K562 (cell line): Measurements from ENCODE around the gene WNT3. TPM values are rescaled to one million over a fixed set of nuclear protein-coding genes. Genes with fewer than 3 reads are reported as not detected.

Source experiments
- BCOR ChIP-seq: fragments of 450-650 bp; IDR thresholded peaks from 2 replicates; pipeline ENCODE4 v1.6.1; 2016
- EZH2 ChIP-seq: IDR thresholded peaks from 2 replicates; pipeline ENCODE4 v1.6.1; 2012; ENCODE audit warnings: low read depth, mild to moderate bottlenecking, inconsistent platforms, low read length, borderline replicate concordance
- NBN ChIP-seq: fragments of 450-650 bp; IDR thresholded peaks from 2 replicates; pipeline ENCODE4 v1.6.1; 2016; ENCODE audit warnings: low read depth, mild to moderate bottlenecking
- NUFIP1 ChIP-seq: fragments of 450-650 bp; IDR thresholded peaks from 2 replicates; pipeline ENCODE4 v1.6.1; 2018; ENCODE audit not compliant: partially characterized antibody
- SMARCE1 ChIP-seq: fragments of 450-650 bp; IDR thresholded peaks from 2 replicates; pipeline ENCODE4 v1.7.1; 2016; ENCODE audit warnings: mild to moderate bottlenecking
- TCF7L2 ChIP-seq: fragments of 150-350 bp; IDR thresholded peaks from 2 replicates; pipeline ENCODE4 v1.6.1; 2016; ENCODE audit warnings: low read depth, mild to moderate bottlenecking, low read length, moderate library complexity
- TEAD1 ChIP-seq, 2 experiments: fragments of 450-650 bp in 1 of 2; sonication (generic) in 1 of 2; formaldehyde crosslinking; IDR thresholded peaks; 2 replicates each; pipeline versions ENCODE4 v1.4.0 to v1.8.0; 2020 to 2022; ENCODE audit warnings: mild to moderate bottlenecking in 2 of 2, missing genetic modification reagents in 1 of 2
- ZNF217 ChIP-seq: sonication (generic); formaldehyde crosslinking; IDR thresholded peaks from 2 replicates; pipeline ENCODE4 v1.8.0; 2022; ENCODE audit warnings: mild to moderate bottlenecking, missing genetic modification reagents
- ZNF436 ChIP-seq: fragments of 250-450, 450-650 bp; sonication (Bioruptor Pico); formaldehyde crosslinking; IDR thresholded peaks from 2 replicates; pipeline ENCODE4 v1.7.0; 2020; ENCODE audit warnings: mild to moderate bottlenecking
- ZNF699 ChIP-seq: fragments of 250-450 bp; sonication (Bioruptor Pico); IDR thresholded peaks from 2 replicates; pipeline ENCODE4 v1.8.0; 2021; ENCODE audit warnings: mild to moderate bottlenecking, moderate library complexity; ENCODE audit not compliant: insufficient replicate concordance
- polyA plus RNA-seq, 8 experiments: library from polyadenylated mRNA; depleted of rRNA in 4 of 8; stranded (reverse) in 5 of 8; unstranded in 3 of 8; fragments of >200 nt; fragmentation: Nextera tagmentation in 2 of 8; fragmentation: Illumina TruSeq in 1 of 8; extraction: Ambion mirVana in 2 of 8; extraction: Trizol in 1 of 8; gene quantifications; 2 replicates each; pipeline versions ENCODE4 v1.2.1 to v1.2.3, GENCODE V29; 2011 to 2014; ENCODE audit warnings: inconsistent platforms in 1 of 8, missing spikeins in 1 of 8
- total RNA-seq, 7 experiments: library from RNA; depleted of rRNA in 6 of 7; stranded (reverse); fragments of >200 nt in 6 of 7; fragmentation: Illumina TruSeq in 2 of 7; extraction: Trizol in 2 of 7; gene quantifications; 2 replicates each; pipeline versions ENCODE4 v1.2.1 to v1.2.3, GENCODE V29; 2011 to 2021; ENCODE audit warnings: low replicate concordance in 1 of 7
- TF ChIP-seq, protein P1 (sequence below), 2 experiments: IDR thresholded peaks; 2 replicates each; pipeline ENCODE4 v1.6.1; 2012; ENCODE audit warnings: improper control_type of control experiment in 2 of 2, low read depth in 2 of 2, low read length in 2 of 2, borderline replicate concordance in 1 of 2
- TF ChIP-seq, protein P2 (sequence below), 2 experiments: IDR thresholded peaks; 2 replicates each; pipeline ENCODE4 v1.6.1; 2011; ENCODE audit warnings: borderline replicate concordance in 1 of 2, control low read depth in 1 of 2, low read depth in 1 of 2, low read length in 1 of 2, mild to moderate bottlenecking in 1 of 2, mixed read lengths in 1 of 2, moderate library complexity in 1 of 2; ENCODE audit not compliant: insufficient read depth in 1 of 2, insufficient read length in 1 of 2, poor library complexity in 1 of 2, severe bottlenecking in 1 of 2; ENCODE audit errors: extremely low read depth in 1 of 2

Gene WNT3
- total and polyA plus RNA-seq, 9 of the 15 experiments (the other 6 are each of a cell fraction or from before 2014, with no cell fraction given) = 1.5 to 6.1 (median 3.3) TPM

DNA sequence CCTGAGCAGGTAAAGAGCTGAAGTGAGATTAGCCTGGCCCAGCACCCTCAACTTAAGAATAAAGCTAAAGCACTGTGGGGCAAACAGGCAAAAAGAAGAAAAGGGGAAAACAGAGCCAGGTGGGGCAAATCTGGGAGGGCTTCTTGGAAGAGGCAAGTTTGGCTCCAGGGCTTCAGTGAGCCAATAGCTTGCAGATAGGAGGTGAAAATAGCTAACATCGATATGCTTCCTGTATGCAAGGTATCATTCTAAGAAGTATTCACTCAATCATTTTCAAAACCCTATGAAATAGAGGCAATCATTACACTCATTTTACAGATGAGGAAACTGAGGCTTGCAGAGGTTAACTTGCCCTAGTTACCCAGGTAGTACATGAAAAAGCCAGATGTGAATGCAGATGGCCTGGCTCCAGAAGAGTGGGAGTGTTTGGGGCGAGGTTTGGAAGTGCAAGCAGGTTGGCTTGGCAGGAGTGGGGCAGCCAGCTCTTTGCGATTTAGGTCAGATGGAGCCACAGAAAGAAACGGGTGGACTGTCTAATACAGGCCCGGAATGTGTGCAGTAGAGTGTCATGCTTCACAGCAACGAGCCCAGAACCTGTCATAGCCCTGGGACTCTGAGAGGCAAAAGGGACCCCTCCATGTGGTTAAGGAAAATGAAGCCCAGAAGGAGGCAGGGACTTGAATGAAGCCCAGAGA lies 5.7 kb downstream of the WNT3 start (continued):
- TF ChIP-seq, protein P1, sequence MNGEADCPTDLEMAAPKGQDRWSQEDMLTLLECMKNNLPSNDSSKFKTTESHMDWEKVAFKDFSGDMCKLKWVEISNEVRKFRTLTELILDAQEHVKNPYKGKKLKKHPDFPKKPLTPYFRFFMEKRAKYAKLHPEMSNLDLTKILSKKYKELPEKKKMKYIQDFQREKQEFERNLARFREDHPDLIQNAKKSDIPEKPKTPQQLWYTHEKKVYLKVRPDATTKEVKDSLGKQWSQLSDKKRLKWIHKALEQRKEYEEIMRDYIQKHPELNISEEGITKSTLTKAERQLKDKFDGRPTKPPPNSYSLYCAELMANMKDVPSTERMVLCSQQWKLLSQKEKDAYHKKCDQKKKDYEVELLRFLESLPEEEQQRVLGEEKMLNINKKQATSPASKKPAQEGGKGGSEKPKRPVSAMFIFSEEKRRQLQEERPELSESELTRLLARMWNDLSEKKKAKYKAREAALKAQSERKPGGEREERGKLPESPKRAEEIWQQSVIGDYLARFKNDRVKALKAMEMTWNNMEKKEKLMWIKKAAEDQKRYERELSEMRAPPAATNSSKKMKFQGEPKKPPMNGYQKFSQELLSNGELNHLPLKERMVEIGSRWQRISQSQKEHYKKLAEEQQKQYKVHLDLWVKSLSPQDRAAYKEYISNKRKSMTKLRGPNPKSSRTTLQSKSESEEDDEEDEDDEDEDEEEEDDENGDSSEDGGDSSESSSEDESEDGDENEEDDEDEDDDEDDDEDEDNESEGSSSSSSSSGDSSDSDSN (IDR thresholded peaks at IDR 0.05; ENCODE audit: borderline replicate concordance in 1 of 2, low read depth in 2 of 2, low read length in 2 of 2) = no peak
- peak; percentile 84 for TF ChIP-seq BCOR
- TF ChIP-seq NUFIP1 = no peak
- no peak for TF ChIP-seq SMARCE1
- TF ChIP-seq EZH2 = no peak
- TF ChIP-seq, protein P2, sequence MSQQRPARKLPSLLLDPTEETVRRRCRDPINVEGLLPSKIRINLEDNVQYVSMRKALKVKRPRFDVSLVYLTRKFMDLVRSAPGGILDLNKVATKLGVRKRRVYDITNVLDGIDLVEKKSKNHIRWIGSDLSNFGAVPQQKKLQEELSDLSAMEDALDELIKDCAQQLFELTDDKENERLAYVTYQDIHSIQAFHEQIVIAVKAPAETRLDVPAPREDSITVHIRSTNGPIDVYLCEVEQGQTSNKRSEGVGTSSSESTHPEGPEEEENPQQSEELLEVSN (IDR thresholded peaks at IDR 0.05; ENCODE audit: borderline replicate concordance in 1 of 2, extremely low read depth in 1 of 2, insufficient read depth in 1 of 2, insufficient read length in 1 of 2, low read depth in 1 of 2, low read length in 1 of 2, poor library complexity in 1 of 2, severe bottlenecking in 1 of 2) = no peak
- TF ChIP-seq NBN = no peak
- TF ChIP-seq TEAD1 (CRISPR knock-in tag; IDR thresholded peaks at IDR 0.05) = no peak
- TF ChIP-seq ZNF217 (CRISPR knock-in tag) = no peak
- no peak for TF ChIP-seq ZNF699 (CRISPR knock-in tag)
- no peak for TF ChIP-seq TCF7L2
- TF ChIP-seq ZNF436 (CRISPR knock-in tag) = peak; percentile 81
